HuH-7.5 (cell line): ENCODE measurements around the gene METTL24.
"Not testable (repeated sequence)": the region's sequence is repeated elsewhere in the genome, so short reads cannot be mapped to it uniquely, and the experiment has no call there.

Experiments
- DNase-seq: peaks from one replicate; pipeline ENCODE4 v3.0.0; 2011; ENCODE audit warnings: low spot score

The METTL24 gene

GRCh38 chr6:110255211-110255750 lies 102.9 kb downstream of the METTL24 start:
- DNase-seq, result peak; percentile 20

GRCh38 chr6:110250838-110251237 lies 107.3 kb downstream of the METTL24 start:
- DNase-seq, result no peak

GRCh38 chr6:110250058-110250457 lies 108.1 kb downstream of the METTL24 start:
- DNase-seq, result no peak

- DNase-seq, result no peak
Observed at GRCh38 chr6:110246900-110247546, 111.1 kb downstream of the METTL24 start.

- DNase-seq, result no peak
Observed at GRCh38 chr6:110246378-110246777, 111.8 kb downstream of the METTL24 start.

- DNase-seq, result not testable (repeated sequence)
Observed at GRCh38 chr6:110244621-110245020, 113.5 kb downstream of the METTL24 start.

GRCh38 chr6:110239526-110240274 lies 118.4 kb downstream of the METTL24 start:
- DNase-seq, result no peak

GRCh38 chr6:110236007-110236406 lies 122.1 kb downstream of the METTL24 start:
- not testable (repeated sequence) for DNase-seq

- no peak for DNase-seq
Observed at GRCh38 chr6:110233770-110234374, 124.3 kb downstream of the METTL24 start.

- no peak for DNase-seq
Observed at GRCh38 chr6:110232450-110232849, 125.7 kb downstream of the METTL24 start.

- DNase-seq, result no peak
Observed at GRCh38 chr6:110226261-110226660, 131.9 kb downstream of the METTL24 start.

GRCh38 chr6:110221738-110222137 lies 136.4 kb downstream of the METTL24 start:
- DNase-seq, result no peak

- no peak for DNase-seq
Observed at GRCh38 chr6:110217266-110217665, 140.9 kb downstream of the METTL24 start.

- DNase-seq, result no peak
Observed at GRCh38 chr6:110216140-110216539, 142.0 kb downstream of the METTL24 start.

- no peak for DNase-seq
Observed at GRCh38 chr6:110214338-110214737, 143.8 kb downstream of the METTL24 start.

- DNase-seq, result no peak
Observed at GRCh38 chr6:110211753-110212152, 146.4 kb downstream of the METTL24 start.

- DNase-seq, result no peak
Observed at GRCh38 chr6:110207652-110208051, 150.5 kb downstream of the METTL24 start.

GRCh38 chr6:110201151-110201884 lies 156.8 kb downstream of the METTL24 start:
- DNase-seq, result no peak

- DNase-seq, result no peak
Observed at GRCh38 chr6:110198561-110198960, 159.6 kb downstream of the METTL24 start.

- no peak for DNase-seq
Observed at GRCh38 chr6:110196874-110197273, 161.3 kb downstream of the METTL24 start.

- DNase-seq, result no peak
Observed at GRCh38 chr6:110195639-110196038, 162.5 kb downstream of the METTL24 start.
